HG03045 (cell line): ENCODE measurements around the gene NAA16.
"Not testable (repeated sequence)": the region's sequence is repeated elsewhere in the genome, so short reads cannot be mapped to it uniquely, and the experiment has no call there.

ENCODE experiments used
- ATAC-seq: cut with Tn5 transposase; IDR thresholded peaks from one replicate; pipeline ENCODE4 v1.9.1; 2021; ENCODE audit warnings: mild to moderate bottlenecking, moderate library complexity; ENCODE audit not compliant: unreplicated experiment

Gene NAA16

GRCh38 chr13:41310963-41311405, at the start of gene NAA16:
NAA16 (plus strand) TSS chr13:41311267; CDS start chr13:41311529, 262 bp downstream.
- ATAC-seq = peak; percentile 79

DNA sequence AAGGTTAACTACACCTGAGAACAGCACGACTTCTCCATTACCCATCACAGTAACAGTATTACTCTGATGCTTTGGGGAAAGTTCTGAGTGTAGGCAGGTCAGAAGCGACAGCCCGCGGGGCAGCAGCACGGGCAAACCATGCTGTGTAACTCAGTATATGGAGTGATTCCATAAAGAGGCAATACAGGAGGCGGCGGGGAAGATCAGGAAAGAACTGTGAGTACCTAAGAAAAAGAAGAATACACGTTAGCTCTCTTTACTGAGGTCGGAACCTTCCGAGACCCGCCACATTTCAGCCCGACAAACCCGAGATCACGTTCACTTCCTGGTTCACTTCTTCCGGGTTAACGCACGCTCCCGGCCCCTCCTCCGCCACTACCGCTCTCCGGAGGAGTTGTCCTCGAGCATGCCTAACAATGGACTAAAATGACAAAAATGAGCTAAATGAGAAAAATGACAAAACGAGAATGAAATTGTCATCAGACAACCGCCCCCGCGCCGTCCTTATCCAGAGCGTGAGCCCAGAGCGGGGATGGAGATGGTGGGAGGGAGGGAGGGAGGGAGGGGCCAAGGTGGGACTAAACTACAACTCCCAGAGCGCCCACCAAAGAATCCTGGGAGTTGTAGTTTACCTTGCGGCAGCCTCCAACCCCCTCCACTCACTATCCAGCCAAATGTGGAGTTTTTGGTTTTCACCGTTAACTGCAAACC, 47.7 kb upstream of the NAA16 start, which contains the start of gene MTRF1:
Gene MTRF1 (minus strand): TSS at position 316 of the 711 bp plus-strand sequence. CDS start 2,669 bp downstream, outside the sequence.
- peak; percentile 97 for ATAC-seq

DNA sequence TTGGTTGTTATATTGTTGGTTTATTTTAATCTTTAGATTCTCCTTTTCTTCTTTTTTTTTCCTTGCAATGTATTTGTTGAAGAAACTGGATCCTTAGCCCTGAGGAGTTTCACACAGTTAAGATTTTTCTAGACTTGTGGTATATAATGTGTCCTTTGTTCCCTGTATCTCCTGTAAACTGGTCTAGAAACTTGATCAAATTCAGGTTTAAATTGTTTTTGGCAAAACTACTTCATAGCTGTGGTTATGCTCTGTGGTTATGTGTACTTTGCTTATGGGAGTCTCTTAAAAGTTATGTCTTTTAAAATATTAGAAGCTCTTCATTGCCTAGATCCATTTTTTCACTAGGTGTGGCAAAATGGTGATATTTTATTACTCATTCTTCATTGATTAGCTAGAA, 44.0 kb upstream of the NAA16 start:
- no peak for ATAC-seq

- no peak for ATAC-seq
Observed at GRCh38 chr13:41268764-41269163, 42.3 kb upstream of the NAA16 start.

DNA sequence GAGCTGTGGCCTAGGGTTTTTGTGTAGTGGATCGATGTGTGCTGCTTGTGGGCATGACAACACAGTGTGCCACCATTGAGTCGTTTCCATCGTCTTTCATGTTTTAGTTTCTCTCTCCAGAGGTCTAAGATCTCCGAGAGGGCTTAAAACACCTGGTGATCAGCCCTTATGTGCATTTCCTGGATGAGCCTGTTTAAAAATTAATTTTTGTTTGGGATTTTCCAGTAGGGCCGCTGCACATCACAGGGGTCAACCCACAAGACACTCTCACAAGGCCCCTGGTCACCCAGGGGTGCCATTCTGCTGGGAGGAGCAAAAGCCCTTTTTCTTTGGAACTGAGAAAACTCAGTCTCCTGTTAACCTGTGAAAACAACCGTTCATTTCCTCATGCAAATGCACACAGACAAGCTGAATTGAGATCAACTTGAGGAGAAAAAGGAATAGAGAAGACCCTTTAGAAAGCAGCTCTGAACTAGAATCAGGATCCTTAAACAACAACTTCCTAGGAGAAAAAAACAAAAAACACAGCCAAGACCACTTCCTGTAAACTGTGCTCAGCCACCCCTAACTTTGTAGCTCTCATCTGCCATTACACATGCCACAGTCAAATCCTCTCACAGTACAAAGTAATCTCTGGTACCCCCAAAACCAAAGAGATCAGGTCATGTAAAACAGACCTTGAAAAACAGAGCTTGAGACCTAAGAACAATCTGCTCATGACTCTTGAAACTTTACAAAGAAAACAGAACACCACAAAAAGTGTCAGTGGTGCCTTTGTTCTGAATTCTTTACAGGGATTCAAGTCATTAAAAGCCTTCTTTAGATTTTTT, 39.4 kb upstream of the NAA16 start:
- no peak for ATAC-seq

DNA sequence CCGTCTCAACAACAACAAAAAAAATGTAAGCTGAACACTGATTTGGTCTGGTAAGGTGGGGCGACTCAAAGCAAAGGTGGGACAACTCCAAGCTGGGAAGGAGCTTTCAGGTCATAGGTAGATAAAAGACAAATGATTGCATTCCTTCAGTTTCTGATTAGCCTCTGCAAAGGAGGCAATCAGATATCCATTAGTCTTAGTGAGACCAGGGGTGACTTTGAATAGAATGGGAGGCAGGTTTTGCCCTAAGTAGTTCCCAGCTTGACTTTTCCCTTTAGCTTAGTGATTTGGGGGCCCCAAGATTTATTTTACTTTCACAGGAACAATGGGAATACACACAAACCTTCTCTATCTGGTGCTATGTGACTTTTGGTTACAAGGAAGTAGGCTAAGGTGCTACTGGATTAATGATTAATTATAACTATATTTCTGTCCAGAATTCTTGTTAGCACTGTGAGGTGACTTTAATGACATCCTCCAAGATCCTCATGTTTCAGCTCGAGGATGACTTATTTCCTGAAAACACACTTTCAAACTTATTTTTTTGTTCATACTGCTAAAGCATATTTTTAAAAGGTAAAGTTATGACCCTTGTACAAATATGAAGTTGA, 37.1 kb upstream of the NAA16 start:
- ATAC-seq = no peak

GRCh38 chr13:41274881-41275280, 36.2 kb upstream of the NAA16 start:
- ATAC-seq = no peak

DNA sequence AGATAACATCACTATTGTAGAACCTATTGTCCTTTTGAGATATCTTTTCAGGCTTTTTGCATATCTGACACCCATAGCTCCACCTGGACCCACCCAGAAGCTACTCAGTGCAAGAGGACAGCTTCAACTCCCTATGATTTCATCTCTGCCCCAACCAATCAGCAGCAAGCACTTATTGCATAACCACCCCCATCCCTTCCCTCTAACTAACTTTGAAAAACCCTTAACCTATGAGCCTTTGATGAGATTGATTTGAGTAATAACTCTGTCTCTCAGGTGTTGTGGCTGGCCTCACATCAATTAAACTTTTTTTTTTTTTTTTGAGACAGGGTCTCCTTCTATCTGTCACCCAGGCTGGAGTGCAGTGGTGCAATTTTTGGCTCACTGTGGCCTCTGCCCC, 34.2 kb upstream of the NAA16 start:
- no peak for ATAC-seq

DNA sequence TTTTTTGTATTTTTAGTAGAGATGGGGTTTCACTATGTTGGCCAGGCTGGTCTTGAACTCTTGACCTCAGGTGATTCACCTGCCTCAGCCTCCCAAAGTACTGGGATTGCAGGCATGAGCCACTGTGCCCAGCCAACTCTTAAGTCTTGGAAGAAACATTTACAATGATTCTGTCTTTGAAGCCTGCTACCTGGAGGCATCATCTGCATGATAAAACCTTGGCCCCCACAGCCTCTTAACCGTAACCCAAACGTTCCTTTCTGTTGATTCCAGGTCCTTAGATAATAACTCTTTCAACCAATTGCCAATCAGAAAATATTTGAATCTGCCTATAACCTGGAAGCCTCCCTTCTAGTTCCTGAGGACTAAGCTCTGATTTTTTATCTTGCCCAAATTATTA, 31.9 kb upstream of the NAA16 start:
- ATAC-seq = not testable (repeated sequence)

- no peak for ATAC-seq
Observed at GRCh38 chr13:41282129-41282571, 28.9 kb upstream of the NAA16 start.

DNA sequence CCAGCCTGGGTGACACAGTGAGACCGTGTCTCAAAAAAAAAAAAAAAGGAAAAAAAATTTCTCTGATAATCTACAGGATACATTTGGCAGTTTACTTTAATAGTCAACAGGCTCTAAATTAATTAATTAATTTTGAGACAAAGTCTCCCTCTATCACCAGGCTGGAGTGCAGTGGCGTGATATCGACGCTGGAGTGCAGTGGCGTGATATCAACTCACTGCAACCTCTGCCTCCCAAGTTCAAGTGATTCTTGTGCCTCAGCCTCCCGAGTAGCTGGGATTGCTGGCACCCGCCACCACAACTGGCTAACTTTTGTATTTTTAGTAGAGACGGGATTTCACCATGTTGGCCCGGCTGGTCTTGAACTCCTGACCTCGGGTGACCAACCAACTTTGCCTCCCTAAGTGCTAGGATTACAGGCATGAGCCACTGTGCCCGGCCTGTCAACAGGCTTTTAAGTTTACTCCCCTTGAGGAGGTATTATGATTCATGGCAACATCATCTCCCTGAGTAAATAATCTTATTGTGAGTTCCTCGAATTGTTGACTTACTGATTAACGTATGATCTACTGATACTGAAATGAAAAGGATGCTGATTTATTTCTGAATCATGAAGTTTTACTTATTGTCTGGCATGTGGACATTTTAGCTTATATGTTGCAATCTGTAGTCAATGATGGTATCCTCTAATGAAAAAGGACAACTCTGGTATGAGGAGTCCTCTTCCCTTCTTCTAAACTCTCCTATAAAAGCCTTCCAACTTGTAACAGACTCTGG, 26.4 kb upstream of the NAA16 start:
- no peak for ATAC-seq

- ATAC-seq = no peak
Observed at GRCh38 chr13:41286370-41286769, 24.7 kb upstream of the NAA16 start.

DNA sequence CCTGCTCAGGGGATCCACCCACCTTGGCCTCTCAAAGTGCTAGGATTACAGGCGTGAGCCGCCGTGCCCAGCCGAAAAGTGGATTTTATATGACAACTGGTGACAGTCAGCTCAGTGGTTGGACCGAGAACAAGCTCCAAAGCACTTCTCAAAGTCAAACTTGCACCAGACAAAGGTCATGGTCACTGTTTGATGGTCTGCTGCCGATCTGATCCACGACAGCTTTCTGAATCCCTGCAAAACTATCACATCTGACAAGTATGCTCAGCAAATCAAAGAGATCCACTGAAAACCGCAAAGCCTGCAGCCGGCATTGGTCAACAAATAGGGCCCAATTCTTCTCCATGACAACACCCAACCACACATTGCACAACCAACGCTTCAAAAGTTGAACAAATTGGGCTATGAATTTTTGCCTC, 21.6 kb upstream of the NAA16 start:
- no peak for ATAC-seq

GRCh38 chr13:41291246-41291645, 19.8 kb upstream of the NAA16 start:
- ATAC-seq = no peak

DNA sequence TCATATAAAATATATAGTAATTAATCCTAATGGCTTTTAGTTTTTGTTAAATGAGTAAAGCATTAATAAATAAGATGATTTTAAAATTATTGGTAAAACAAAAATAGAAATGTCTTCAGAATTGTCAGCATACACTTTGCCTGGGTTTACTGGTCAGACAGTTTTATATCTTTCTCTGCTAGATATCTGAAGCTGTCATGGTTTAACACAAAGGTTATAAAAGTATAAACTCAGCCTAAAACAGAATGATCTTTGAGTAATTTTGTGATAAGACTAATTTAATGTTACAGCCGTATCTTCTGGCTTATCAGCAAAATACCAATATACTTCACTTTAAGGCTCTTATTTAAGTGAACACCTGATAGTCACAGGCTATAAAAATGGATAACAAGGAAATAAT, 17.8 kb upstream of the NAA16 start:
- no peak for ATAC-seq

DNA sequence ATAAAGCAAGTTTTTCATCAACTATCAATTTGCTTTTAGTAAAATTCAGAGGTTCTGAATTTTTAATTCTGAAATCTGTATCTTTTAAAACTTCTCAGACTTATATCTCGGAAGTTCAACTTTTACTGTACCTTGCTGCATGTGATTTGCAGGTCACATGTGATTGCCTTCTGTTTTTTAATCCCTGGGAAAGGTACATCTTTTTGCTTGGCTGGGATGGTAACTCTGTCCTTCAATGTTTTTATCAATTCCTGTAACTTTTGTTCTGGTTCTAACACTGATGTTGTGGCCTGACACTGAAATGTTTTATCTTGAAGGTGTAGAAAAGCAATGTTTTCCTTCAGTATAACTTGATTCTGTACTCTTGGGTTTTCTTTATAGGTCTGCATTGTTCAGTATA, 16.2 kb upstream of the NAA16 start:
- no peak for ATAC-seq

DNA sequence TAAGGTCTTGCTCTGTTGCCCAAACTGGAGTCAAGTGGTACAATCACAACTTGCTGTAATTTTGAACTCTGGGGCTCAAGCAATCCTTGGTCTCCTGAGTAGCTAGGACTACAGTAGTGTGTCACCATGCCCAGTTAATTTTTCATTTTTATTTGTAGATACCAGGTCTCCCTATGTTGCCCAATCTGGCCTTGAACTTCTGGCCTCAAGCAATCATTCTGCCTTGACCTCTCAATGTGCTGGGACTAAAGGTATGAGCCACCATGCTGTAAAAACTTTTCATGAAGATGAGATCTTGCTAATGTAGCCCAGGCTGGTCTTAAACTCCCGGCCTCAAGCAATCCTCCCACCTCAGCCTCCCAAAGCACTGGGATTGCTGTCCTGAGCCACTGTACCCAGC, 15.1 kb upstream of the NAA16 start:
- no peak for ATAC-seq

DNA sequence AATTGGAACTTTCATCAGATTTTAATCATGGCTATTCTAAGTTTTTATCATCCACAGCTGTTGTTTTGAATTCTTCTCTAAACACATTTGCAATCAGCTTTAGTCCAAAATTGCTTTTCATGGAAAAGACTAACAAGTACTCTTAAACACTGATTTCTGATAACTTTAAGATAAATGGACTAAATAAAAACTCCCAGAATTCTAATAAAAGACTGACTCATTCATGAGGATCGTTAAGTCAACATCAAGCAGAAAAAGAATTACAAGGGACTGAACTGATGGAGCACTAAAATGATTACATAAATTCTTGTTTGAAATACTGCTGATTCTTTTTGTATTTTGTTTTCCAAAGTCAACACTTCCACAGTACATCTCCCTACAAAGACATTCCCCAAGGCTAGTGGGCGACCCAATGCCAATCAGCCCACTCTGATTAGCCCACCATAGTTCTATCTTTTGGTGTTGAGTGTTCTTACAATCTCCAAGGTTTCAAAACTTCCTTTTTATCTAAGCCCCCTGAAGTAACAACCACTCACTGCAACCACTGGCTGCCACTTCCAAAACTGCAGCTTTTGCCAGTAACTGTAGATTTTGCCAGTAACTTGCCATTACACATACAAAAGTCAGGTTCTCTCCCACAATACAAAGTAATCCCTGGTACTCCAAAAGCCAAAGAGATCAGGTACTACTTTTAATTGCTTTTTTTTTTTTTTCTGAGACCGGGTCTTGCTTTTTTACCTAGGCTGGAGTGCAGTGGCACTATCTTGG, 14.0 kb upstream of the NAA16 start:
- ATAC-seq = no peak

GRCh38 chr13:41299316-41300094, 11.6 kb upstream of the NAA16 start:
- no peak for ATAC-seq
